ENCODE results near the gene SOX15. TPM values are rescaled to one million over a fixed set of nuclear protein-coding genes. Genes with fewer than 3 reads are reported as not detected.

Gene SOX15
- total RNA-seq, result under 1 TPM in 3 of 4 donors, not detected in 1; 0.56 to 0.95 (median 0.72) TPM

DNA sequence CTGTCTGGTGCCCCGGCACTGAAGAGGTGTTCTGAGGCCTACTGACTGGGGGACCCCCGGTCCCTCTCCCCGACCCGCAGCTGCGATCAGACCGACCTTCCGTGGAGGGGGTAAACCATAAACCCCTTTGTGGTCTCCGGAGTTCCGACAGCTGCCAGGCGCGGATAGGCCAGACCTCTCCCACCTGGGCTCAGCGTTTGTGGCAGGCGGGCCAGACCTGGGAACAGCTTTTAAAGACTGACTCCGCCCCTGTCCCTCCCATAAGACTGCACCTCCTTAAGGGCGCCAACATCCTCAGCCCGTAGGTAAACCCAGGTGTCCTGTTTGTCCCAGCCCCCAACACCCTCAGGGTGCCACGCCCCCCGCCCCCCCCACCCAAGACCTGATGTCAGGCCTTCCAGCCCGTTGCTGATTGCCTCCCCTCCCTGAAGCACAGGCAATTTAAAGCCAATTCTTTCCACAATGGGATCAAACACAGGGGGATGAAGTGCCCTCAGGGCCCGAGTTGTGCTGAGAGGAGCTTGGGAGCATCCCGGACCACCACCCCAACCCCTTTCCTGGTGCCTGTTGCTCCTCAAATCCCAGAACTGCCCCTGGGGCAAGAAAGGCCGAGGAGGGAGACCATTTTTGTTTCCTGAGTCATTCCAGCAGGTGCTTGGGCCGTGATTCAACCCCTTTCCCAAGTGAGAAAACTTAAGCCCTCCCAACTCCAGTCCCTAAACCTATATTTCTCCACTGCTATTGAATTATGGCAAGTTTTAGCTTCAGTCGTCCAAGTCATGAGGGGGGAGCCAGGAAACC lies at the start of gene SOX15:
Gene SOX15 (minus strand): TSS at position 204 of the 801 bp plus-strand sequence. CDS start 418 bp downstream, outside the sequence.
- no peak for ATAC-seq (ENCODE audit: low FRiP score)
- TF ChIP-seq, protein P1, sequence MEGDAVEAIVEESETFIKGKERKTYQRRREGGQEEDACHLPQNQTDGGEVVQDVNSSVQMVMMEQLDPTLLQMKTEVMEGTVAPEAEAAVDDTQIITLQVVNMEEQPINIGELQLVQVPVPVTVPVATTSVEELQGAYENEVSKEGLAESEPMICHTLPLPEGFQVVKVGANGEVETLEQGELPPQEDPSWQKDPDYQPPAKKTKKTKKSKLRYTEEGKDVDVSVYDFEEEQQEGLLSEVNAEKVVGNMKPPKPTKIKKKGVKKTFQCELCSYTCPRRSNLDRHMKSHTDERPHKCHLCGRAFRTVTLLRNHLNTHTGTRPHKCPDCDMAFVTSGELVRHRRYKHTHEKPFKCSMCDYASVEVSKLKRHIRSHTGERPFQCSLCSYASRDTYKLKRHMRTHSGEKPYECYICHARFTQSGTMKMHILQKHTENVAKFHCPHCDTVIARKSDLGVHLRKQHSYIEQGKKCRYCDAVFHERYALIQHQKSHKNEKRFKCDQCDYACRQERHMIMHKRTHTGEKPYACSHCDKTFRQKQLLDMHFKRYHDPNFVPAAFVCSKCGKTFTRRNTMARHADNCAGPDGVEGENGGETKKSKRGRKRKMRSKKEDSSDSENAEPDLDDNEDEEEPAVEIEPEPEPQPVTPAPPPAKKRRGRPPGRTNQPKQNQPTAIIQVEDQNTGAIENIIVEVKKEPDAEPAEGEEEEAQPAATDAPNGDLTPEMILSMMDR (IDR thresholded peaks at IDR 0.05), result no peak
- DNase-seq (ENCODE audit: low spot score), result no peak

DNA sequence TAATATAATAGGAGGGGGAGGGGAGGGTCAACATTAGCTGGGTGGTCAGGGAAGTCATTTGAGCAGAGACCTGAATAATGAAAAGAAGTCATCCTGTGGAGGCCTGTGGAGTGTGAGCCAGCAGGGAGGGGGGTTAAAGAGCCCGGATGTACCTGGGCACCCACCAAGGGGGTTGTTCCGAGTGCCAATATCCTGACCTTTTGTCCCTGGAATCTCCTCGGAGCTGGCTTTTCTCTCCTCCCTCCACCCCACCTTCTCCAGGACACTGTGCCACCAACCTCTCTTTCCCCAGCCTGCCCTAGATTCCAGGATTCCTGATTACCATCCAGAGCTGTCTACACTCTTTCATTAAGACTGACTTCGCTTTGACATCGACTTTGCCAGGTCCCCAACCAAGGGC lies 46.3 kb upstream of the SOX15 start:
- TF ChIP-seq, protein P1 (IDR thresholded peaks at IDR 0.05), result no peak
- ATAC-seq (ENCODE audit: low FRiP score) (no peak), DNase-seq (ENCODE audit: low spot score) (no peak)

DNA sequence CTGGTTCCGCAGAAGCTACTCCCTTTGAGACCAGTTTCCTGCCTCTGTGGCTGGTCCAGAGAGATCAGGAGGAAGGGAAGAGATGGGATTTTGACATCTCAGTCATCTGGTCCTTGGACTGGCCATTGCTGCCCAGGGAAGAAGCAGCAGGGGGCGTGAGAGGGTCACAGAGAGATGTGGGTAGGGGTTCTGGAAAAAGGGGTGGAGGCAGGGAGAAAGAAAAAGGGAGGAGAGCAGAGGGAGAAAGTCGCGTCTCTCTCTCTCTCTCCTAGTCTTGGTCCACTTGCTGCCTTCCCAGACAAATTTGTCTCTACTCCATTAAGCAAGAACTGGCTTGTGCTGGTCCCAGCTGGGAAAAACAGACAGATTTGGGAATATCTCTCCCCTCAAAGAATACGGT lies 44.5 kb upstream of the SOX15 start:
- DNase-seq (ENCODE audit: low spot score) (no peak), ATAC-seq (ENCODE audit: low FRiP score) (no peak)
- TF ChIP-seq, protein P1 (IDR thresholded peaks at IDR 0.05), result no peak

DNA sequence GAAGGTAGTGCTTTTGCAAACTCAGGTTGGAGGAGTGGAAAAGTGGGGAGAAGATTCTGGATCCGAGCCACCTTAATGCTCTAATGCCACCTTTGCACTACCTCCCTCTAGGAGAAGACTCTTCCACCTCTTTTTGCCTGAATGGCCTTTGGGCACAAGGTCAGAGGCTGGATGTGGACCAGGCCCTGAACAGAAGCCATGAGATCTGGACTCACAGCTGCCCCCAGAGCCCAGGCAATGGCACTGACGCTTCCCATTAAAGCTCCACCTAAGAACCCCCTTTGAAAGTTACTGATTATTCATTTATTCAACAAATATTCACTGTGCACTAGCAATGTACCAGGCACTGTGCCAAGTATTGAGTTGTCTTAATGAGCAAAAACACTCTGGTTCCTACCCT lies 43.2 kb upstream of the SOX15 start:
- TF ChIP-seq, protein P1 (IDR thresholded peaks at IDR 0.05), result no peak
- no peak for ATAC-seq (ENCODE audit: low FRiP score)
- DNase-seq (ENCODE audit: low spot score), result no peak

DNA sequence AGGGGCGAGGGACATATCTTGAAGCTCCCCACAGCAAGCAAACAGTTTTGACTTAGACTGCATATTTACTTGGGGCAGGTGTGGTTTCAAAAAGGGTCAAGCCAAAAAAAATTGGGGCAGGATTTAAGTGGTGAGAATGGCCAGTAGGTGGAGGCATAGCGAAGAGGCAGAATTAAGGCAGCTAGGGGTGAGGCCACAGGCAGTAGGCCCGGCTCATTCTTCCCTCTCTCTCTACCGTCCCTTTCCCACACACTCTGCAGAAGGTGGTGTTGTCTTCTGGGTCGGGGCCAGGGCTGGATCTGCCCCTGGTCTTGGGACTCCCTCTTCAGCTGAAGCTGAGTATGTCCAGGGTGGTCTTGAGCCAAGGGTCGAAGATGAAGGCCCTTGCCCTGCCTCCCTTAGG lies 42.6 kb upstream of the SOX15 start:
- ATAC-seq (ENCODE audit: low FRiP score) (no peak), DNase-seq (ENCODE audit: low spot score) (no peak)
- TF ChIP-seq, protein P1 (IDR thresholded peaks at IDR 0.05), result no peak

DNA sequence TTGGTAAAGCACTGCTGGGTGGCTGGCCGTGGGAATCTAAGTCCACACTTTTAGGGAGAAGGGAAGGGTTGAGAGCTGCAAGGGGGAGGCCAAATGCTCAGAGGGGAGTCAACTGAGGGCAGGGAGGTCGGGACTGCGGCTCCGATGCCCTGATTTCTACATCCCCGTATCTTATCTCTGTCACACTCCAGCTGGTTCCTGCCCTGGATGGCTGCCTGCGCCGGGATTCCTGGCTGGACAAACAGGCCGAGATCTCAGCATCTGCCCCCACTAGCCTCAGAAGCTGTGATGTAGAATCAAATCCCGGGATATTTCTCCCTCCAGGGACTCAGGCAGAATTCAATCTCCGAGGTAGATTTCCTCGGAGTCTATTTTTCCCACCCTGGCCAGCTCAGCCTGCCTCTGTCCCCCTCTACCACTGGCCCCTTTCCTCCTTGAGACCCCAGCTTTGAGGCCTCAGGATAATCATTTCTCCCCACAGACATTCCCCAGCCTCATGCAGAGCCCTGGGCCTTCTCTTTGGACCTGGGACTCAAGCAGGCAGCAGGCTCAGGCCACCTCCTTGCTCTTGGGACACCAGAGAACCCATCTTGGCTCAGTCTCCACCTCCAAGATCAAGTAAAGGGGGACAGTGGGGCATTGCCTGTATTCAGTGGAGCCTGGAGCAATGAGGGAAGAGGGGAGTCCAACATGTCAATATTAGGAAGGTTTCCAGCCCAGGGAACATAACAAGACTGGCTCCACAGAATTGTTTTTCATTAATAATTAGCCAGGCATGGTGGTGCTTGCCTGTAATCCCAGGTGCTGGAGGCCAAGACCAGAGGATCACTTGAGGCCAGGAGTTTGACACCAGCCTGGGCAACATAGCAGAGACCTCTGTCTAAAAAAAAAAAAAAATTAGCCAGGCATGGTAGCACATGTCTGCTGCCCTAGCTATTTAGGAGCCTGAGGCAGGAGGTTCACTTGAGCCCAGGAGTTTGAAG lies 41.8 kb upstream of the SOX15 start:
- ATAC-seq (ENCODE audit: low FRiP score), result no peak
- no peak for DNase-seq (ENCODE audit: low spot score)
- TF ChIP-seq, protein P1 (IDR thresholded peaks at IDR 0.05), result no peak

Data from omental fat pad (tissue), 4 donors.